Colonic mucosa (tissue), 4 donors: ENCODE measurements around the gene RIN1. TPM values are rescaled to one million over a fixed set of nuclear protein-coding genes. Genes with fewer than 3 reads are reported as not detected.

Experiments
- DNase-seq: peaks from one replicate; pipeline ENCODE4 v3.0.0-alpha.2; 2020
- H3K27ac ChIP-seq: fragments of 200-600 bp; one replicate; pipeline ENCODE4 v1.8.0; 2021
- H3K27me3 ChIP-seq: fragments of 200-600 bp; one replicate; pipeline ENCODE4 v1.8.0; 2021
- H3K36me3 ChIP-seq: fragments of 200-600 bp; one replicate; pipeline ENCODE4 v1.8.0; 2021
- H3K4me1 ChIP-seq: fragments of 200-600 bp; one replicate; pipeline ENCODE4 v1.8.0; 2021; ENCODE audit warnings: mild to moderate bottlenecking
- H3K4me3 ChIP-seq: fragments of 200-600 bp; one replicate; pipeline ENCODE4 v1.8.0; 2021
- H3K9ac ChIP-seq, 2 donors: one replicate each; pipeline ENCODE4 v1.7.0; 2013; ENCODE audit warnings: control low read depth in 2 of 2, low read depth in 2 of 2, low read length in 2 of 2
- H3K9me3 ChIP-seq: fragments of 200-600 bp; one replicate; pipeline ENCODE4 v1.8.0; 2021
- intact Hi-C: fragments of 100-400 bp; cut with DNase I; formaldehyde crosslinking; loops from one replicate; pipeline ENCODE4 v1.14.1; 2022
- total RNA-seq, 2 donors: library from RNA; stranded (reverse); fragmentation: NEBNext Ultra II Directional in 1 of 2; extraction: Animal tissue kit (Norgen Biotek cat#: 25700) in 1 of 2; gene quantifications; one replicate each; pipeline ENCODE4 v1.2.1, GENCODE V29; 2021
- TF ChIP-seq, protein P1 (sequence below): fragments of 200-600 bp; IDR thresholded peaks from one replicate; pipeline ENCODE4 v1.8.0; 2022; ENCODE audit warnings: antibody characterized with exemption, mild to moderate bottlenecking
- donor health status: healthy.
- donor health status: DM: no; HTN: no; CAD: no.
- donor health status: DM: no; HTN: no; CAD: no.

The RIN1 gene
- total RNA-seq, 2 donors from 2014 or later, result 11.6 to 20.0 TPM

DNA sequence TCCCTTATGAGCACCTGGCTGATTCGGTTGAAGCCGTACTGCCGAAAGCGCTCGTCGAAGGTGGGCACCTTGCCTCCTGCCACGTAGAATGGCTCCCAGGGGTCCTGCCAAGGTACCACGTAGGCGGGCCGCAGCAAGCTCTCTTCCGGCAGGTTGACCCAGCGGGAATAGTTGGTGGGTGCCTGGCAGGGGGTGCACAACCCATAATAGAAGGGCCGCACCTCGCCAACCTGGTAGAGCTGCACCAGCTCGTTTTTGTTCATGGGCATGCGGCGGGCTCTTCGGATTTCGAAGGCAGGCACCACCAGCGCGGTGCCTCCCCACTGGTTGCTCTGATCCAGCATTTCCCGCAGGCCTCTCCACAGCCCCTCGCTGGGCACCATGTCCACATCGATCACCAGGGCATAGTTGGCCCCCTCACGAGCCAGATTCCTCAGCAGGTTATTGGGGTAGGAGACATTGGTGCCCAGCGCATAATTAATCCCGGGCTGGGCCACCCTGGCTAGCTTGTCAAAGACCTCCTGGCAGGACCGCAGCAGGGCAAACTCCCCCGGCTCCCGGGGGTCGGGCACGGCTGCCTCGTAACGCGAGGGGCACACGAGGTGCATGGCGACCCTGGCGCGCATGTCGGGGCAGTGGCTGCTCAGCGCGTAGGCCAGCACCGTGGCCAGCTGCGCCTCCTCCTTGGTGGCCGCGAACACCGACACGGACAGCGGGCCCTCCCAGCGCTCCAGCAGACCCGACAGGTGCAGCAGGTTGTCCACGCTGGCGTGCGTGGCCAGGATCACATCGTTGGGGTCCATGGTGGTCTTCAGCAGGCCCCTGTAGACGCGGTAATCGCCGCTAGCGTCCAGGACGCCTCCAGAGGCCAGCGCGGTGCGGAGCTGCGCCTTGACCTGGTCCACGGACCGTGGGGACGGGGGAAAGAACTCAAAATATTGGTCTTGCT lies 10.5 kb upstream of the RIN1 start:
- Histone ChIP-seq H3K27ac (peak overlapping the region; percentile 85), H3K27me3 (no peaks in the 10 kb centered on the region), H3K9ac (peak overlapping the region; percentile 98 to 100), H3K4me1 (peaks cover 25% of the 10 kb centered on the region), H3K9me3 (no peaks in the 10 kb centered on the region), H3K36me3 (no peaks in the 10 kb centered on the region), H3K4me3 (peak overlapping the region; percentile 78)
- intact Hi-C loops, result no loop called here
- TF ChIP-seq, protein P1, sequence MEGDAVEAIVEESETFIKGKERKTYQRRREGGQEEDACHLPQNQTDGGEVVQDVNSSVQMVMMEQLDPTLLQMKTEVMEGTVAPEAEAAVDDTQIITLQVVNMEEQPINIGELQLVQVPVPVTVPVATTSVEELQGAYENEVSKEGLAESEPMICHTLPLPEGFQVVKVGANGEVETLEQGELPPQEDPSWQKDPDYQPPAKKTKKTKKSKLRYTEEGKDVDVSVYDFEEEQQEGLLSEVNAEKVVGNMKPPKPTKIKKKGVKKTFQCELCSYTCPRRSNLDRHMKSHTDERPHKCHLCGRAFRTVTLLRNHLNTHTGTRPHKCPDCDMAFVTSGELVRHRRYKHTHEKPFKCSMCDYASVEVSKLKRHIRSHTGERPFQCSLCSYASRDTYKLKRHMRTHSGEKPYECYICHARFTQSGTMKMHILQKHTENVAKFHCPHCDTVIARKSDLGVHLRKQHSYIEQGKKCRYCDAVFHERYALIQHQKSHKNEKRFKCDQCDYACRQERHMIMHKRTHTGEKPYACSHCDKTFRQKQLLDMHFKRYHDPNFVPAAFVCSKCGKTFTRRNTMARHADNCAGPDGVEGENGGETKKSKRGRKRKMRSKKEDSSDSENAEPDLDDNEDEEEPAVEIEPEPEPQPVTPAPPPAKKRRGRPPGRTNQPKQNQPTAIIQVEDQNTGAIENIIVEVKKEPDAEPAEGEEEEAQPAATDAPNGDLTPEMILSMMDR, result no peak
- DNase-seq, result peak; percentile 43

DNA sequence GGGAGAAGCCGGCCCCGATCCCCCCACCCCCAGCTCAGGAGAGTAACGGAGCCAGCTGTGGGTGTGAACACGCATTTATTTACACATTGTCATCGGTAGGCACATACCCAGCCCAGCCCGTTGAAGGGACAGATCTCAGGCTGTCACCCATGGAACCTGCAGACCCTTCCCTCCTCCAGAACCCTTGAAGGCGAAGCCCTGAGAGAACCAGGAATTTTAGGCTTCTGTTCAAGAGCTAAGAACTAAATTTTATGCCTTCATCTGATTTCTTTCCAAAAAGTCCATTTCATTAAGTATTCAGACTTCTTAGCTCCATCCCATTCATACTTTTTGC lies 9.0 kb upstream of the RIN1 start:
- intact Hi-C loops, result no loop called here
- DNase-seq, result no peak
- TF ChIP-seq, protein P1, result no peak
- Histone ChIP-seq H3K36me3 (peaks cover 6% of the 10 kb centered on the region), H3K27ac (peak overlapping the region; percentile 77), H3K4me3 (peak overlapping the region; percentile 100), H3K9ac (peak overlapping the region; percentile 64 to 98), H3K4me1 (peaks cover 25% of the 10 kb centered on the region), H3K9me3 (no peaks in the 10 kb centered on the region), H3K27me3 (no peaks in the 10 kb centered on the region)

DNA sequence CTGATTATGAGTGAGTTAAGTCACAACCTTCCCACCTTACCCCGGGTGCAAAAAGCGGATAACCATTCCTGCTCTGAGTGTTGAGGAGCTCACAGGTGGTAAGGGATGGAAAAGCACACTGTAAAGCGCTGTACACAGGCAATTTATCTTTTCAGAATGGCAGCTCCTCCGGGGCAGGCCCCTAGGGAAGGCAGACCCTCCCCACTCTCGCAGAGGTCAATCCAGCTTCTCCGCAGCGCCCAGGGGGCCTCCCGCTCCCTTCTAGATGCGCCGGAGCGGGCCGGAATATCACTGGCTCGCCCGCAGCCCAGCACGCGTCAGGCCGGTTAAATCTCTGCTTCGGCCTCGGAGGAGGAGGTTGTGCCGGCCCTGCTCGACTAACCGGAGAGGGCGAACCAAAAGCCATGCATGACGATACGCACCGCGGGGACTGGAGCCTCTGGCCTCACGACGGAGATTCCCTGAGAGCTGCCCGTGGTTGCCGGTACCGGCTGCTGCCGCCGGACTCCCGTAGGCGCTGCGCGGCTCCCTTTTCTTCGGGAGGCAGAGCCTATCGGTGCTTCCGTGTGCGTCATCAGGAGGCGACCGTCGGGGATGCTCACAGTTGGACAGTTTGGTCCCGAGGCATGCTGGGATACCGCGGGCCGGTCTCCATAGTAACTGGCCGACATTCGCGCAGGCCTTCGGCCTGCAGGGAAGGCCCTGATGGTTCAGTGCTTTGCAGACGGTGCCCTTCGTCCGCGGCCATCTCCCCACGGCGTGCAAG lies 8.5 kb upstream of the RIN1 start, which contains the start of gene BRMS1:
TSS of gene BRMS1 (minus strand) at position 555 of the 766 bp plus-strand sequence. CDS start 2,870 bp downstream, outside the sequence.
- Histone ChIP-seq H3K4me3 (peak within 1 kb of the TSS; percentile 100), H3K4me1 (peaks cover 25% of the 10 kb centered on the region), H3K27ac (peak within 1 kb of the TSS; percentile 77), H3K27me3 (no peaks in the 10 kb centered on the region), H3K36me3 (peaks cover 7% of the 10 kb centered on the region), H3K9ac (peak within 1 kb of the TSS; percentile 86 to 98), H3K9me3 (no peaks in the 10 kb centered on the region)
- peak; percentile 99 for DNase-seq
- TF ChIP-seq, protein P1, result no peak
- intact Hi-C loops, result no loop called here

DNA sequence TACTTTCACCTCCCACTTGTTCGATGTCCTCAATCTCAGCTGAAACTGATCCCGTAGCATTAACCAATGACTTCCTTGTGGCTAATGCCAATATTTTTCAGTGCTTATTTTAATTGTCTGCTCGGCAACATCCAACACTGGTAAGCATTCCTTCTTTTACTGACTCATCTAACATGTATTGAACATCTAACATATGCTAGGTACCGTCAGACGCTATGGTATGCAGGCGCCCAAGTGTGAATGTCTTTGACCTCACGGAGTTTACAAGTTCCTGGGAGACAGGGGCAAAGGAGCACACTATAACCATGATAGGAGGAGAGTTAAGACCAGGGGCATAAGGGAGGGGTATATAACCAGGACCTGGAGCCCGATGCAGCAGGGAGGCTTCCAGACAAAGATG lies 6.9 kb upstream of the RIN1 start:
- no peaks in the 10 kb centered on the region for H3K9me3 ChIP-seq
- peaks cover 25% of the 10 kb centered on the region for H3K4me1 ChIP-seq
- peaks cover 7% of the 10 kb centered on the region for H3K36me3 ChIP-seq
- peak overlapping the region in 1 of 2 donors; percentile 98 for H3K9ac ChIP-seq
- DNase-seq, result no peak
- TF ChIP-seq, protein P1, result no peak
- no peak overlapping the region for H3K27ac ChIP-seq
- intact Hi-C loops, result no loop called here
- no peaks in the 10 kb centered on the region for H3K27me3 ChIP-seq
- H3K4me3 ChIP-seq, result no peak overlapping the region

DNA sequence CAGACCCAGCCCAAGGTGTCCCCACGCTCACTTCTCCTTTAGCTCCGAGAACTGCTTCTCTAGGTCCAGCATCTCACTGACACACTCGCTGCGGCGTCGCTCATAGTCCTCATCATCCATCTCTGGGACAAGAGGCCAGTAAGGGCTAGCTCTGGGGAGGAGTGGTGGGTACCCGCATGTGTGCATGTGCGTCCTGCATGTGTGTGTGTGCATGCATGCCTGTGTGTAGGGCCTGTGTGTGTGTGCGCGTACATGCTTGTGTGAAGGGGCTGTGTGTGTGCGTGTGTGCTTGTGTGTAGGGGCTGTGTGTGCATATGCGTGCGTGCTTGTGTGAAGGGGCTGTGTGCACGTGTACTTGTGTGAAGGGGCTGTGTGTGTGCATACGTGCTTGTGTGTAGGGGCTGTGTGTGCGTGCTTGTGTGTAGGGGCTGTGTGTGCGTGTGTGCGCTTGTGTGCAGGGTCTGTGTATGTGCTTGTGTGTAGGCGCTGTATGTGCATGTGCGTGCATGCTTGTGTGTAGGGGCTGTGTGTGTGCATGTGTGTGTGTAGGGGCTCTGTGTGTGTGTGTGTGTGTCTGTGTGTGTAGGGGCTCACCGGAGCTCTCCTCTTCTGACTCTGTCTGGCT lies 5.4 kb upstream of the RIN1 start:
- Histone ChIP-seq H3K27me3 (no peaks in the 10 kb centered on the region), H3K36me3 (peaks cover 7% of the 10 kb centered on the region), H3K4me1 (peaks cover 28% of the 10 kb centered on the region), H3K27ac (no peak overlapping the region), H3K9ac (no peak overlapping the region), H3K4me3 (no peak overlapping the region), H3K9me3 (no peaks in the 10 kb centered on the region)
- no peak for DNase-seq
- TF ChIP-seq, protein P1, result no peak
- intact Hi-C loops, result no loop called here
